Measurements from ENCODE around the gene AKR1D1.
"Not testable (repeated sequence)": the region's sequence is repeated elsewhere in the genome, so short reads cannot be mapped to it uniquely, and the experiment has no call there.

Gene AKR1D1

DNA sequence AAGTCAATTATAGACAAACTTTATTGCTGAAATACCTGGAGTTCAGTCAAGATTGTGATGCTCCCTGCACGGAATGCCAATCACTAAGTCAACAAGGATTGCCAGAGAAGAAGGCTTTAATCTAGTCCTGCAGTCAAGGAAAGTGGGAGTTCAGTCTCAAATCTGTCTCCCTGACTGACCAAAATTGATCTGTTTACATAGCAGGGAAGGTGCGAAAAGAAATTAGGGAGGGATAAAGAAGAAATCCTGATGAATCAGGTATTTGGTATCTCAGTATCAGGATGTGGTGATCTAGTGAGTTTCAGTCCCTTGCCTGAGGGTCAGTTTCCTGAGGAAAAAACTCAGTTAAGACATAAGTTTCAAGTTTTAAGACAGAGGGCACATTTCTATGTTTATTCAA lies 2.1 kb upstream of the AKR1D1 start:
- DNase-seq (ENCODE audit: low spot score): no peak

GRCh38 chr7:138074540-138074939 lies 1.7 kb upstream of the AKR1D1 start:
- DNase-seq (ENCODE audit: low spot score): no peak

- no peak for DNase-seq (ENCODE audit: low spot score)
Observed at GRCh38 chr7:138075350-138075749, 909 bp upstream of the AKR1D1 start.

DNA sequence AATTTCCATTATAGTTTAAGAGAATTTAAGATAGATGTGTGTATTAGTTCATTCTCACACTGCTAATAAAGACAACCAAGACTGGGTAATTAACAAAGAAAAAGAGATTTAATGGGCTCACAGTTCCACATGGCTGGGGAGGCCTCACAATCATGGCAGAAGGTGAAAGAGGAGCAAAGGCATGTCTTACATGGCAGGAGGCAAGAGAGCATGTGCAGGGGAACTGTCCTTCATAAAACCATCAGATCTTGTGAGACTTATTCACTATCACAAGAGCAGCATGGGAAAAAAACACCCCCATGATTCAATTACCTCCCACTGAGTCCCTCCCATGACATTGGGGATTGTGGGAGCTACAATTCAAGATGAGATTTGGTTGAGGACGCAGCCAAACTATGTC lies 473 bp upstream of the AKR1D1 start:
- DNase-seq (ENCODE audit: low spot score): not testable (repeated sequence)

DNA sequence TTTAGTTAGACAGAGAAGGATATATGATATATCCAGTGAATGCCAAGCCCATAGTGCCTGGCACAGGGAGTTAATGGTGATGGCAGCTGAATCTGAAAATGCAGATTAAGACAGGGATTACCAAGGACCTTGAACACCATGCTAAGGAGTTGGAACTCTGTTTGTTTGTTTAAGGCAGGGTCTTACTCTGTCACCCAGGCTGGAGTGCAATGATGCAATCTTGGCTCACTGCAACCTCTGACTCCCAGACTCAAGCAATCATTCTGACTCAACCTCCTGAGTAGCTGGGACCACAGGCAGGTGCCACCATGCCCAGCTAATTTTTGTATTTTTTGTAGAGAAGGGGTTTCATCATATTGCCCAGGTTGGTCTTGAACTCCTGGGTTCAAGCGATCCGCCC lies 1.6 kb downstream of the AKR1D1 start:
- no peak for DNase-seq (ENCODE audit: low spot score)

DNA sequence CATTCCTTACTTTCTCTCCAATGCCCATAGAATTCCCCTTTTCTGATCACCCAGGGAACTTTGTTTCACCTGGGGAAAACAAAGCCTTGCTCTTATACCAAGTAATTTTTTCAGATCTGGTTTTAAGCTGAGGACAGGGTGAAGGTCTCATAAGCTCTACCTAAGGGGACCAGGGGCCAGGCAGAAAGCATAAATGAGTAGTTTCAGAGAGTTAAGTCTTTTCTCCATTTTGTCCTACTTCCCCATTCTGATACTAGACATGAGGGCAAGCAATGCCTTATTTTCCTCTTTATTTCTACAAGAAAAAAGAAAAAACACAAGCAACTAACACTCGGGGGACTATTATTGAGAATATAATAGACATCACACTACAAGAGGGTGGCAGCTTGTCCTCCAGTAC lies 2.9 kb downstream of the AKR1D1 start:
- DNase-seq (ENCODE audit: low spot score): no peak

GRCh38 chr7:138081868-138082267 lies 5.6 kb downstream of the AKR1D1 start:
- DNase-seq (ENCODE audit: low spot score): no peak

DNA sequence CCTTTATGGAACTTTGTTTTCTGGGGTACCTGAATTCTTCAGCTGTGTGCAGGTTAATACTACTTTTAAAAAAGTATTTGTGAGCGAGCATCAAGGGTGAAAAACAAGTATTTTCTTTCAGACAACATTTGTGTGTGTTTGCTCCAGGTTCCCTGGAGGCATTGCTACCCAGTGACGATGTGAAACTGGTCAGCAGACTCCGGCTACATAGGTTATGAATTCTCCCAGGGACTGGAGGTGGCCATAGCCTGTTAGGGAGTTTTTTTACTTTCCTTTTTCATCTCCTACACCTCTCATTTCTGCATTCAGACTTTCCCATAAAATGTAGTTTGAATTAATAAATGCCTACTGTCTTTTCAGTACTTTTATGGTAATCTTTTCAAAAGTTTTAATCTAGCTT lies 7.6 kb downstream of the AKR1D1 start:
- DNase-seq (ENCODE audit: low spot score): no peak

- no peak for DNase-seq (ENCODE audit: low spot score)
Observed at GRCh38 chr7:138086563-138087270, 10.5 kb downstream of the AKR1D1 start.

DNA sequence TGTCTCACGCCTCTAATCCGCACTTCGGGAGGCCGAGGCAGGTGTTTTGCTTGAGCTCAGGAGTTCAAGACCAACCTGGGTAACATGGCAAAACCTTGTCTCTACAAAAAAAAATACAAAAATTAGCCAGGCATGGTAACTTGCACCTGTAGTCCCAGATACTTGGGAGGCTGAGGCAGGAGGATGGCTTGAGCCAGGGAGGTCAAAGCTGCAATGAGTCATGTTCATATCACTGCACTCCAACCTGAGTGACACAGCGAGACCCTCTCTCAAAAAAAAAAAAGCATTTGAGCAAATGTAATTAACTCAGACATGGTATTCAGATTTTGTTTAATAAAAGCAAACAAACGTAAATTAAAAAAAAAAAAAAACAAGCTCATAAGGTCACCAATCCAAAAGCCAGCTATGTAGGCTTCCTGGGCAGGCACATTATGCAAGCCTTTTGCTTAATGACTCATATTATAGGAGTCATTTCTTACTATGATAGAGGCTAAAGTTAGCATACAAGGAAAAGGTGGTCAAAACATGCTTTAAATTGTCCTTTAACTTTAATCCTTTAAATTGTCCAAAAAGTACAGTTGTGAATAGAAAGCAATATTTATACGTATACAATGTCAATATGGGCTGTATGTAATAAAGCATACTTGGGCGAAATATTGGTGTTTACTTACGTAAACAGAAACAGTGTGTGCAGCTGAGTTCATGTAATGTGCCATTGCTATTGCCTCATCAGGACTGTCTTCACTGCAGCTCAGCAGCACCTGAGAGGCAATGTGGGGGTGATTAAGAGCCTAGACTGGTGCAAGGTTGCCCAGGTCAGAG lies 13.0 kb downstream of the AKR1D1 start:
- DNase-seq (ENCODE audit: low spot score): no peak

DNA sequence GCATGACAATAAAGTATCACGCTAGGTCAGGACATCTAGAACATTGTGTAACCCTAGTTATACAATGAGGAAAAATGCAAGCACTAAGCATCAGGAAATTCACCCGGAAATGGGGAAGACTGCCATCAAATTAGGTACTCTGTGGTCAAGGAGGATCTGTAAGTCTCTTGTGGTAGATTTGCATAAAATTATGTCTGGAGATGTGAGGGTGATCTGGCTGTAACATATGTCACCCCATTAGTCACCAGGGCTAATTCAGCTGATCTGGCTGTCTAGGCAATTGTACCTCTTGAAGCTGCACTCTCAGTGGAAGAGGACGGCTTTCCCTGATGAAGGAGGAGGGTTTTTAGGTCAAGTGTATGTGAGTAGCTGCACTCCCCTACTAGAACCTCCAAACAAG lies 14.8 kb downstream of the AKR1D1 start:
- DNase-seq (ENCODE audit: low spot score): no peak

- DNase-seq (ENCODE audit: low spot score): not testable (repeated sequence)
Observed at GRCh38 chr7:138091840-138092239, 15.6 kb downstream of the AKR1D1 start.

GRCh38 chr7:138092486-138093028 lies 16.3 kb downstream of the AKR1D1 start:
- no peak for DNase-seq (ENCODE audit: low spot score)

- no peak for DNase-seq (ENCODE audit: low spot score)
Observed at GRCh38 chr7:138095972-138096935, 20.0 kb downstream of the AKR1D1 start.

GRCh38 chr7:138097064-138097741 lies 20.9 kb downstream of the AKR1D1 start:
- DNase-seq (ENCODE audit: low spot score): peak; percentile 36

DNA sequence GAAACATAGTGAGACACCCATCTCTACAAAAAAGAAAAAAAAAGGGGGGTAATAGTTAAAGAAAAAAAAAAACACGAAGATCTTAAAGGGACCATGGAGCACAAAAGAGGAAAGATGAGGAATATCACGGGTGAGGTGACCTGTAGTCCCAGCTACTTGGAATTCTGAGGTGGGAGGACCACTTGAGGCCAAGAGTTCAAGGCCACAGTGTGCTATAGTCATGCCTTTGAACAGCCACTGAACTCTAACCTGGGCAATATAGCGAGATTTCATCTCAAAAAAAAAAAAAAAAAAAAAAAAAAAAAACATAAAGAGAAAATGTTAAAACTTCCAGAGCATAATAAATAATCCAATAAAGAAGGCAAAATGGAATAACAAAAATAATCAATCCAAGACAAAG lies 23.6 kb downstream of the AKR1D1 start:
- no peak for DNase-seq (ENCODE audit: low spot score)

DNA sequence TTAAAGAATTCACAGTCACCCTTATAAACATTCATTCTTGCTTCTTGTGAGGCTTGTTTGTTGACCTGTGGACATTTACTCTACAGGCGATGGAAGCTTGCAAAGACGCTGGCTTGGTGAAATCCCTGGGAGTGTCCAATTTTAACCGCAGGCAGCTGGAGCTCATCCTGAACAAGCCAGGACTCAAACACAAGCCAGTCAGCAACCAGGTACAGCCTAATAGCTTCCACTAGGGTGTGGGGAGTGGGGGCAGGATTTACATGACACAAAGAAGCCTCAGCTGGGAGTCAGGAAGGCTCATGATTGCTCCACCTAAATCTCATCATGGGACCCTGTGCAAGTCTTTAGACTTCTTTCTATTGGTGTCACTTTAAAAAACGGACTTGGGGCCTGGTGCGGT lies 29.0 kb downstream of the AKR1D1 start:
- no peak for DNase-seq (ENCODE audit: low spot score)

- no peak for DNase-seq (ENCODE audit: low spot score)
Observed at GRCh38 chr7:138115047-138115446, 38.8 kb downstream of the AKR1D1 start.

DNA sequence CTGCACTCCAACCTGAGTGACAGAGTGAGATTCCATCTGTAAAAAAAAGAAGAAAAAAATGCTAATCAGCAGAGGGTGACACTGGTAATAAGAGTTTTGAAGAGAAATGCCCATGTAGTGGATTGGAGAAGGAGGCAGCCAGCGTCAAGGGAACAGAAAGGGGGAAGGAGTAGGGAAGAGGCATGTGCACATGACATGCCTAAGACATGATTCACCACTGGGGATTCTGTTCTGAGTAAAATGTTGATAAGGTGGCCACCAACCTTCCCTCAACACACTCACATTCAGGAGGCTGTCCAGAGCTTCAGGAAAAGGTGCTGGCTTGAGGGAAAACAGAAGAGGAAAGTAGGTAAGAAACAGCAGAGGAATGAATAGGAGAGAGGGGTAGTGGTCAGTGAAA lies 39.9 kb downstream of the AKR1D1 start:
- no peak for DNase-seq (ENCODE audit: low spot score)

GRCh38 chr7:138116892-138117291 lies 40.6 kb downstream of the AKR1D1 start:
- DNase-seq (ENCODE audit: low spot score): no peak

GRCh38 chr7:138120140-138120827 lies 44.0 kb downstream of the AKR1D1 start:
- DNase-seq (ENCODE audit: low spot score): no peak

All from D341Med (cell line).